ENCODE results near the gene AAMP.

Gene AAMP

GRCh38 chr2:218296200-218296599, 26.3 kb upstream of the AAMP start:
- Histone ChIP-seq H3K4me3 (IDR thresholded peaks at IDR 0.05; ENCODE audit: insufficient read depth, low read depth, low read length) (no peak overlapping the region), H3K4me1 (ENCODE audit: low read depth, poor library complexity, severe bottlenecking) (peaks cover 21% of the 10 kb centered on the region), H3K9ac (no peak overlapping the region), H4K20me1 (ENCODE audit: insufficient read depth) (no peaks in the 10 kb centered on the region), H3K27me3 (ENCODE audit: insufficient read depth, low read depth) (no peaks in the 10 kb centered on the region), H2AFZ (ENCODE audit: low read depth) (no peak overlapping the region), H3K79me2 (ENCODE audit: insufficient read depth, low read depth) (peaks cover 5% of the 10 kb centered on the region; the same call in 1 of the 2 replicates), H3K36me3 (ENCODE audit: insufficient read depth) (no peaks in the 10 kb centered on the region), H3K4me2 (no peak overlapping the region), H3K27ac (no peak overlapping the region)
- no peak for TF ChIP-seq CTCF (conservative IDR thresholded peaks at IDR 0.05; ENCODE audit: low read depth, low read length)

GRCh38 chr2:218295029-218295428, 25.1 kb upstream of the AAMP start:
- no peak overlapping the region for H3K4me3 ChIP-seq (IDR thresholded peaks at IDR 0.05; ENCODE audit: insufficient read depth, low read depth, low read length)
- H3K27ac ChIP-seq: no peak overlapping the region

GRCh38 chr2:218294430-218295022, 24.6 kb upstream of the AAMP start:
- H3K27me3 ChIP-seq (ENCODE audit: insufficient read depth, low read depth): no peaks in the 10 kb centered on the region
- no peak overlapping the region for H3K4me3 ChIP-seq (IDR thresholded peaks at IDR 0.05; ENCODE audit: insufficient read depth, low read depth, low read length)
- TF ChIP-seq CTCF (conservative IDR thresholded peaks at IDR 0.05; ENCODE audit: low read depth, low read length): no peak
- no peak overlapping the region for H2AFZ ChIP-seq (ENCODE audit: low read depth)
- no peak overlapping the region for H3K9ac ChIP-seq
- H3K27ac ChIP-seq: no peak overlapping the region
- no peaks in the 10 kb centered on the region for H4K20me1 ChIP-seq (ENCODE audit: insufficient read depth)
- peaks cover 34% of the 10 kb centered on the region for H3K4me1 ChIP-seq (ENCODE audit: low read depth, poor library complexity, severe bottlenecking)
- H3K36me3 ChIP-seq (ENCODE audit: insufficient read depth): no peaks in the 10 kb centered on the region
- H3K4me2 ChIP-seq: no peak overlapping the region
- H3K79me2 ChIP-seq (ENCODE audit: insufficient read depth, low read depth): peaks cover 20% of the 10 kb centered on the region; the same call in 1 of the 2 replicates

More at GRCh38 chr2:218295029-218295428, 25.1 kb upstream of the AAMP start:
- TF ChIP-seq CTCF (conservative IDR thresholded peaks at IDR 0.05; ENCODE audit: low read depth, low read length): no peak
- Histone ChIP-seq H4K20me1 (ENCODE audit: insufficient read depth) (no peaks in the 10 kb centered on the region), H3K27me3 (ENCODE audit: insufficient read depth, low read depth) (no peaks in the 10 kb centered on the region), H3K4me2 (no peak overlapping the region), H2AFZ (ENCODE audit: low read depth) (no peak overlapping the region), H3K36me3 (ENCODE audit: insufficient read depth) (no peaks in the 10 kb centered on the region), H3K9ac (no peak overlapping the region), H3K4me1 (ENCODE audit: low read depth, poor library complexity, severe bottlenecking) (peaks cover 29% of the 10 kb centered on the region), H3K79me2 (ENCODE audit: insufficient read depth, low read depth) (peaks cover 15% of the 10 kb centered on the region; the same call in 1 of the 2 replicates)

- Histone ChIP-seq H3K27ac (no peak overlapping the region), H3K4me2 (no peak overlapping the region), H3K4me1 (ENCODE audit: low read depth, poor library complexity, severe bottlenecking) (peaks cover 40% of the 10 kb centered on the region), H3K9ac (no peak overlapping the region), H2AFZ (ENCODE audit: low read depth) (no peak overlapping the region), H3K36me3 (ENCODE audit: insufficient read depth) (no peaks in the 10 kb centered on the region), H3K79me2 (ENCODE audit: insufficient read depth, low read depth) (peaks cover 23% of the 10 kb centered on the region; the same call in 1 of the 2 replicates), H4K20me1 (ENCODE audit: insufficient read depth) (no peaks in the 10 kb centered on the region), H3K27me3 (ENCODE audit: insufficient read depth, low read depth) (no peaks in the 10 kb centered on the region), H3K4me3 (IDR thresholded peaks at IDR 0.05; ENCODE audit: insufficient read depth, low read depth, low read length) (no peak overlapping the region)
- no peak for TF ChIP-seq CTCF (conservative IDR thresholded peaks at IDR 0.05; ENCODE audit: low read depth, low read length)
These were observed 23.9 kb upstream of the AAMP start for GRCh38 chr2:218293715-218294429.
